Esophagus squamous epithelium (tissue), 4 donors: ENCODE results near the gene ZMYM2.

ENCODE experiments used
- POLR2A ChIP-seq, 4 donors: fragments of 450-650 bp; IDR thresholded peaks; one replicate each; pipeline ENCODE4 v1.6.1; 2017; ENCODE audit warnings: antibody characterized with exemption in 4 of 4, mild to moderate bottlenecking in 4 of 4, moderate library complexity in 3 of 4
- TF ChIP-seq, protein P1 (sequence below), 6 experiments: fragments of 450-650 bp in 4 of 6; fragments of 200-600 bp in 2 of 6; sonication (generic) in 2 of 6; IDR thresholded peaks; one replicate each; pipeline ENCODE4 v1.5.1; 2016 to 2019; ENCODE audit warnings: antibody characterized with exemption in 6 of 6, mild to moderate bottlenecking in 4 of 6, moderate library complexity in 4 of 6

DNA sequence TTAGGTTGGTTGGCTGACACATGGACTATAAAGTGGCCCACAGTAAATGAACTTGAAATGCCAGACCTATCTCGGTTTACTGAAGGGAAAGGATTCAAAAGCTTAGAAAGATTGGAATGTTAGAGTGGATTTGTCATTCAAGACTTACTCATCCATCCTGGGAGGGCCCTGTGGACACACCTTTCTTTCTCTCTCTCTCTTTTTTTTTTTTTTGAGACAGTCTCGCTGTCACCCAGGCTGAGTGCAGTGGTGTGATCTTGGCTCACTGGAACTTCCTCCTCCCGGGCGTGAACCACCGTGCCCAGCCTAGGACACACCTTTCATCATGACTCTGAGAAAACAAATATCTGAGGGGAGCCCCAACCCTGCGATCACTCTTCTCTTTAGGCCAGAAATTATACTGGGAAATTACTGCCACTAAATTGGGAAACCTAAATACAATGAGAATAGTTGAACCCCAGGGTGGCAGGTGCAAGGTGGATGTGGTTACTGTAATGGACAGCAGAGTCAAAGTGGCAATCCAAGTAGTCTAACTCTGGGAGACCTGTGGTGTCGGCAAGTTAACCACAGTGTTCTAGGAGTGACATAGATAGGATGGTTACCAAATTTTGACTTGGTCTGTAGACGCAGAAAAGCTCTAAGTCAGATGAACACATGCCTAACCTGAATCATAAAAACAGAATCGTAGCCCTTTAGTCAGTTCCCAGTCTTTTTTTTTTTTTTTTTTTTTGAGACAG lies 48.0 kb upstream of the ZMYM2 start:
- TF ChIP-seq, protein P1, sequence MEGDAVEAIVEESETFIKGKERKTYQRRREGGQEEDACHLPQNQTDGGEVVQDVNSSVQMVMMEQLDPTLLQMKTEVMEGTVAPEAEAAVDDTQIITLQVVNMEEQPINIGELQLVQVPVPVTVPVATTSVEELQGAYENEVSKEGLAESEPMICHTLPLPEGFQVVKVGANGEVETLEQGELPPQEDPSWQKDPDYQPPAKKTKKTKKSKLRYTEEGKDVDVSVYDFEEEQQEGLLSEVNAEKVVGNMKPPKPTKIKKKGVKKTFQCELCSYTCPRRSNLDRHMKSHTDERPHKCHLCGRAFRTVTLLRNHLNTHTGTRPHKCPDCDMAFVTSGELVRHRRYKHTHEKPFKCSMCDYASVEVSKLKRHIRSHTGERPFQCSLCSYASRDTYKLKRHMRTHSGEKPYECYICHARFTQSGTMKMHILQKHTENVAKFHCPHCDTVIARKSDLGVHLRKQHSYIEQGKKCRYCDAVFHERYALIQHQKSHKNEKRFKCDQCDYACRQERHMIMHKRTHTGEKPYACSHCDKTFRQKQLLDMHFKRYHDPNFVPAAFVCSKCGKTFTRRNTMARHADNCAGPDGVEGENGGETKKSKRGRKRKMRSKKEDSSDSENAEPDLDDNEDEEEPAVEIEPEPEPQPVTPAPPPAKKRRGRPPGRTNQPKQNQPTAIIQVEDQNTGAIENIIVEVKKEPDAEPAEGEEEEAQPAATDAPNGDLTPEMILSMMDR (IDR thresholded peaks at IDR 0.05) = no peak
- no peak for TF ChIP-seq POLR2A (IDR thresholded peaks at IDR 0.05)
